Adrenal gland (tissue), 5 donors: ENCODE measurements around the gene LASP1.

Experiments used
- CTCF ChIP-seq, 6 experiments: fragments of 450-650 bp in 4 of 6; fragments of 200-600 bp in 2 of 6; sonication (generic) in 1 of 6; IDR thresholded peaks; 1 replicate in 5 of 6; 2 replicates in 1 of 6; pipeline versions ENCODE4 v1.5.1 to v1.8.0; 2016 to 2021; ENCODE audit warnings: antibody characterized with exemption in 6 of 6, mild to moderate bottlenecking in 2 of 6, moderate library complexity in 1 of 6
- POLR2A ChIP-seq, 2 donors: fragments of 450-650 bp; IDR thresholded peaks; one replicate each; pipeline ENCODE4 v1.6.1; 2017; ENCODE audit warnings: antibody characterized with exemption in 2 of 2, mild to moderate bottlenecking in 2 of 2, moderate library complexity in 1 of 2
- donor health status: DM: no; HTN: no; CAD: no.

DNA sequence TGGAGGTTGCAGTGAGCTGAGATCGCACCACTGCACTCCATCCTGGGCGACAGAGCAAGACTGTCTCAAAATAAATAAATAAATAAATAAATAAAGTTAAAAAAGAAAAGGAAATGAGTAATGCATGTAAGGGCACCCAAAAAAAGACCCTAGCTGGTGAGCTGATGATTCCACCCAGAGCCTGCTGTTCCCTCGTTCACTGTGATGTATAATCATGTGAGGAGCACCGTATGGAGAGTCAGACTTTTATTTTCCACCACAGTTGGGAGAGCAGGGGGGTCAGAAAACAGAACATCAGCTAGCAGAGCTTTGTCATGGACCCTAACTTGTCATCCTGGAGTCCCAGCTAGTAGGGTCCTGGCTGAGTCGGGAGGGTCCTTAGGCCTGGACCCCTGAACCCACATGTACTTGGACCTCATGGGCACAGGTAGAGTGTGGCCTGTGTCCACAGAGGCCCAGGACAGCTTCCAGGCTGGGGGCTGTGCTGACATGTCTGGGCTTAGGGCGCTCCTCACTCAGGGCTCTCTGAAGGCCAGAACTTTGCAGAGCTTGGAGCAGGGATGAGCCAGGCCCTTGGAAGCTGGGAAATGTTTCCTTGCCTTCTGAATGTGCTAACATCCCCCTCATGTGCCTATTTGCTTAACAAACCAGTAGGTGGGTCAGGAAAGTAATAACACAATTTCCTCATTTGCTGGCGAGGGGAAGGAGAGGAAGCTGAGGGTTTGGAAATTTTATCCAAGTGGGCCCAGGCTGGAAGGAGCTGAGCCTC, 36.8 kb downstream of the LASP1 start:
- TF ChIP-seq CTCF (IDR thresholded peaks at IDR 0.05) (no peak), POLR2A (IDR thresholded peaks at IDR 0.05) (no peak)
